ENCODE measurements around the gene GRM5.
"Not testable (repeated sequence)": the region's sequence is repeated elsewhere in the genome, so short reads cannot be mapped to it uniquely, and the experiment has no call there.

GRM5 gene

DNA sequence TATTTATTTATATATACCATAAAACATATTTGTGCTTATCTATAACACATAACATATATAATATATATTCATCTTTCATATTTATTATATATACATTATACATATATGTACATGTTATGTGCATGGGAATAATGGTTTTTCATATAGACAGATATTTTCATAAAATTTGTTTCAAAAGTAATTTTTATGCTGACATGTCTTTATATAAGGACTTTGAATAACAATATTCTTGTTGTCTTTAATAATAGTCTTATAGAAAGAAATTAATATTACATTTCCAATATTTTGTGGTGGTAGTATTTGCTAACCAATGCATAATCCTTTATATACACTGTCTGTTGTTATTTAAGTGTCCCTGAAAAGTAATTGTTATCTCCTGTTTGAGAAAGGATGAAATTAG, 49.6 kb downstream of the GRM5 start:
- DNase-seq (ENCODE audit: insufficient read length, low spot score) (no peak), FAIRE-seq (no peak)
- TF ChIP-seq POLR2A (IDR thresholded peaks at IDR 0.05; ENCODE audit: low read depth, low read length), result no peak

- no peak for FAIRE-seq
- no peak for TF ChIP-seq POLR2A (IDR thresholded peaks at IDR 0.05; ENCODE audit: low read depth, low read length)
- DNase-seq (ENCODE audit: insufficient read length, low spot score), result no peak
Measured at GRCh38 chr11:89015614-89016013, 50.2 kb downstream of the GRM5 start.

GRCh38 chr11:89000852-89001251, 64.9 kb downstream of the GRM5 start:
- DNase-seq (ENCODE audit: insufficient read length, low spot score); FAIRE-seq: not testable (repeated sequence)

- FAIRE-seq (peak; percentile 43), DNase-seq (ENCODE audit: insufficient read length, low spot score) (no peak)
- no peak for TF ChIP-seq POLR2A (IDR thresholded peaks at IDR 0.05; ENCODE audit: low read depth, low read length)
Measured at GRCh38 chr11:88979641-88980040, 86.1 kb downstream of the GRM5 start.

- not testable (repeated sequence) for DNase-seq (ENCODE audit: insufficient read length, low spot score)
Measured at GRCh38 chr11:88978992-88979391, 86.8 kb downstream of the GRM5 start.

DNA sequence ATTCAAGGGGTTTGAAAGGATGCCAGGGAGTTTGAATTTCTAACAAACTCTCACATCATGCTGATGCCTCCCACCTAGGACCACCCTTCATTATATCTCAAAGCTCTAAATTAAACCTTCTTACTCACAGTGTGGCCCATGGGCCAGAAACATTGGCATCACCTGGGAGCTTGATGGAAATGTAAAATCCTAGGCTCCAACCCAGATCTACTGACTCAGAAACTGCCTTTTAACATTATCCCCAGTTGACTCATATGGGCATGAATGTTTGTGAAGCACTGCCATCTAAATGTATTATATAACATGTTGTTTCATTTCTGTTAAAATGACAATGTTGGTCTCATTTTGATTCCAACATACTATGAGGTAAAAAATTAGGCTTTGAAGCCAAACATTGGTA, 90.3 kb downstream of the GRM5 start:
- not testable (repeated sequence) for DNase-seq (ENCODE audit: insufficient read length, low spot score)
- peak; percentile 70 for FAIRE-seq

More at GRCh38 chr11:88978992-88979391, 86.8 kb downstream of the GRM5 start:
- not testable (repeated sequence) for FAIRE-seq

GRCh38 chr11:88972210-88972609, 93.6 kb downstream of the GRM5 start:
- DNase-seq (ENCODE audit: insufficient read length, low spot score), result no peak
- no peak for FAIRE-seq
- TF ChIP-seq POLR2A (IDR thresholded peaks at IDR 0.05; ENCODE audit: low read depth, low read length), result no peak

GRCh38 chr11:88961621-88962020, 104.2 kb downstream of the GRM5 start:
- DNase-seq (ENCODE audit: insufficient read length, low spot score); FAIRE-seq: not testable (repeated sequence)

GRCh38 chr11:88959857-88960256, 105.9 kb downstream of the GRM5 start:
- not testable (repeated sequence) for DNase-seq (ENCODE audit: insufficient read length, low spot score); FAIRE-seq

GRCh38 chr11:88950975-88951374, 114.8 kb downstream of the GRM5 start:
- DNase-seq (ENCODE audit: insufficient read length, low spot score), result no peak
- no peak for TF ChIP-seq POLR2A (IDR thresholded peaks at IDR 0.05; ENCODE audit: low read depth, low read length)
- FAIRE-seq, result no peak

DNA sequence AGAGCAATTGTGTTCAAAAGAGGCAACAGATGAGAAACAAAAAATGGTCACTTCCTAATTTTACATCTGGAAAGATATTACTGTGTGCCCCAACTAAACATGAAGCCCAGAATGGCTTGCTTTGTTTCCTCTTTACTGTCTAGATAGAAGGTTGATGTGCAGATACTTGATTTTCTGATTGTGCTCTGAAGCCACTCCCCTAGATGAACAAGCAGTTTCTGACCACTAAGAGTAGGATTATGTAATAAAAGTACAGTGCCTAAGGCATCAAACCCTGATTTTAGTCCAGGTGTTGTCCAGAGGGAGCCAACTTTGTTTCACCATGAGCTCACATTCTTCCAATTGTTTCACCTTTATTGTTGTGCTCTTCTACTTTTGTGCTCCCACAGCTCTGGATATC, 116.9 kb downstream of the GRM5 start:
- not testable (repeated sequence) for DNase-seq (ENCODE audit: insufficient read length, low spot score)
- FAIRE-seq, result peak; percentile 43

DNA sequence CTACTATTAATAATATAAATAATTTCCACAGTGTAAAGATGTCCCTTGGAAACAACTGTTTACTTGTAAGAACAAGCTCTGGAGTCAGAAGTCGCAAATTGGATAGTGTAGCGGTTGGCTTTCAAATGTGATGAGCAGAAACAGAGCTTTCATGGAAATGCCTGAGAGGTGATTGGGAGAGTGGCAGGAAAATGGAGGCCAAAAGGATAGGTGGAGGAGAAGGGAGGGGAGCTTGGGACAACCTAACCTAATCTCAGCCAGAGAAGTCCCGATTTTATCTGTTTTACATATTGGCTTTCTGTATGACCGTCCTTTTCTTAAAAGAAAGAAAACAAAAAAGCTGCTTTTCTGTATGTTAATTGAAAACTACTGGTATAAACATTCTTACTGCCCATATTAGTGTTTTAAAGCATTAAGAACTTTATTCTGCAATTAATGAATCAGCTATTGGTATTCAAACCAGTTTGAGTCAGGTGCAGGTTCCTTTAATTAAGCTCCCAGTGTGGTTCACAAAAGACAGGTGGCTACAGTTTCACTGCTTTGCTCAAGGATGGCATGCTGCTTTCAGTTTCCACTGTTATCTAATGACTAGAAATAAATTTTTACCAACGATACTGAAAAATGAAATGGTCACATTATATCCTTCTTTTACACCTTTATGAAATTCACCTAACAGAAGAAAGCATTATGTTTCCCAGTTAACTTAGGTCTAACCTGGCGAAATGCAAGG, 117.8 kb downstream of the GRM5 start:
- not testable (repeated sequence) for FAIRE-seq; DNase-seq (ENCODE audit: insufficient read length, low spot score)

DNA sequence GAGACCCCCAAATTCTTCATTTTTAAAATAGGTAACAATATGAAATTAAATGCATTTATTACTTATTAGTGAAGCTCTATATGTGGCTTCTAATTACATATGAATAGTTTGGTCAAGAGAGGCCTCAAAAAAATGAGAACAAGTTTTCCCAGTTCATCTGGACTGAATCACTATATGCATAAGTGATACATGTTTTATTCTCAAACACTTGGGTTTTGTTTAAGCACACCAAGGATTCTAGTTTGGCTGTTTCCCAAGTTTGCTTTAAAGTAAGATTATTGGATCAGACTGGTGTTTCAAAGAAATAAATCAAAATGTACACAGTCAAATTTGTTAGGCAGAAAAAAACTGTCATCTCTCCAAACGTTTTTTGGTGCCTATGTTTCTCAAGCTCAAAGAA, 136.1 kb downstream of the GRM5 start:
- DNase-seq (ENCODE audit: insufficient read length, low spot score), result not testable (repeated sequence)
- peak; percentile 91 for FAIRE-seq

GRCh38 chr11:88917065-88917464, 148.7 kb downstream of the GRM5 start:
- not testable (repeated sequence) for DNase-seq (ENCODE audit: insufficient read length, low spot score); FAIRE-seq

- DNase-seq (ENCODE audit: insufficient read length, low spot score) (no peak), FAIRE-seq (no peak)
- TF ChIP-seq POLR2A (IDR thresholded peaks at IDR 0.05; ENCODE audit: low read depth, low read length), result no peak
Measured at GRCh38 chr11:88909500-88909899, 156.3 kb downstream of the GRM5 start.

DNA sequence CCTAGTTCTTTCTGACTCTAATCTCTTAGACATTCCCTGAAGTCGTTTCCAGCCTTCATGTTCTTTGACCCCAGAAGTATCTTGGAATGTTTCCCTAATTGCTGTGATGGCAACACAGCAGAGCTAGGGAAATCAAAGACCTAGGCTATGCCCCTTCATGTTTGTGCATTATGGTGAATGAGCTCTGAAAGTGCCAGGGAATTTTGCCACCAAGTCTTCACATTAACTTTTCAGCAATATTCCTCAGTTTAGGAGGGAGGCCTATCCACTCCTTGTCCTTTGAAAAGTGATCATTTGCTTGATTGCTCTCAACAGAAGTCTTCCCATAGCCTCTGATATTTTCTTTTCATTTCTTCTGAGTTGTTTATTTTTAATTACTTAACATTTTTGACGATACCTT, 164.3 kb downstream of the GRM5 start:
- FAIRE-seq; DNase-seq (ENCODE audit: insufficient read length, low spot score): not testable (repeated sequence)

DNA sequence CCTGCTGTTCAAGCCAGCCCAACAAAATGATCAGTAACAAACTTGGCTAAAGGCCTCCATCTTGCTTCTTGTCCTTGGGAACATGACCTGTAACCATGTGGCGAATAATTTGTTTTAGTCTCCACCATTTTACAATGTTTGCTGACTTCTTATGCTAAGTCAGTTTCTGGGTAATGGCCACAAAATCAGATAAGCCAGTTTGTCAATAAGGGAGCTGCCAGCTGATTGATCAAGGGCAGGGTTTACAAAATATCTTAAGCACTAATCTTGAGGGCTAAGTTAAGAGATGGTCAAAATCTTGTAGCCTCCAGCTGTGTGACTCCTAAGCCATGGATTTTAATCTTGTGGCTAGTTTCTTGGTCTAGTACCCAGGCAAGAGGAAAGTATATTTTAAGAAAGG, 176.9 kb downstream of the GRM5 start:
- DNase-seq (ENCODE audit: insufficient read length, low spot score); FAIRE-seq: not testable (repeated sequence)
